Measurements from ENCODE around the gene UNC13C.

The UNC13C gene

DNA sequence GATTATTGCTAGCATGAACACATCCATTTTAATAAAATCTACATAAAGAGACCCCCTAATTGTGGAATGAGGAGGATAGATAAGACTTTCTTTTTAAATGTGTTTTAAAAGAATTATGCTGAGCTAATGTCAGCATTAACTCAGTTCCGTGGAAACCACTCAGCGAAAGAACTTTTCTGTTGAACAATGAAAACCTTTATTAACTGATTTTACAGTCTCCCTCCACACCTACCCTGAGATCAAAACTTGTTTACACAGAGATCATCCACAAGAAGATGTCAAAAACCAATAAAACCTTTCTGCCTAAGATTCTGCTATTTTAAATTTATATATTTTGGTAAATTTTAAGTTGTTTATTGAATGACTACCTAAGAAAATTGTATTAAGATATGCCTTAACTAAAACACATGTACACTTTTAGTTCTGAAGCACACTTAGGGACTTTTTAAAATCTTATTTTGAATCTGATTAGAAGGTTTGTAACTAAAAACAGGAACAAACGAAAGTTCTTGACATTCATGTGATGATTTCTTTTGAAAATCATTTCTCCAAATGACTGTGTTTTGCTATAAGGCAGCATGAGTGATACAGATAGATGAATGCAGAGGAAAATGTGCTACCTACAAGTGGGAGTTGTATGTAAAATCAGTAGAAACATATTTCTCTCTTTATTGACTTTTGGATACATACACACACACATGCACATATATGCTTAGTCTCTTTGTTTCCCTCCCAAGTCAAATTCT is 369.0 kb downstream of the UNC13C start:
- no peak for TF ChIP-seq CTCF (IDR thresholded peaks at IDR 0.05)

GRCh38 chr15:54353726-54354125 is 375.5 kb downstream of the UNC13C start:
- no peak for TF ChIP-seq CTCF (IDR thresholded peaks at IDR 0.05)

DNA sequence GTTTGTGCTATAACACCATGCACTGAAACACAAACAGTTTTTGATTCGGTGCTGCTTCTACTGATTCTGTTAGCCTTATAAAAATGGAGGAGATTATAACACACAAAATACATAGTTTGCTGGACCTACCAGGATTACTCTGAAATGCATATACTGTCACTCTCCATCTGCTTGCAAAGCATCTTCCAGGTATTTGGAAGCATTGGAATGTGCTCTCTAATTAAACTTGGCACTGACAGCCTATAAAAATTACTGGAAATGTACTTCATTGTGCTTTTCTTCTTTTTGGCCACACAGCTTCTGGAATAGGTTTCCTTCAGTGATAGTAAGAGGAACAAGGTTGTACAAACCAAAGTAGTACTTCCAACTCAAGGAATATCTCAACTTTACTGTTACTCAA is 376.1 kb downstream of the UNC13C start:
- TF ChIP-seq CTCF (IDR thresholded peaks at IDR 0.05) = no peak

- no peak for TF ChIP-seq CTCF (IDR thresholded peaks at IDR 0.05)
Measured at GRCh38 chr15:54364961-54365360, 386.7 kb downstream of the UNC13C start.

DNA sequence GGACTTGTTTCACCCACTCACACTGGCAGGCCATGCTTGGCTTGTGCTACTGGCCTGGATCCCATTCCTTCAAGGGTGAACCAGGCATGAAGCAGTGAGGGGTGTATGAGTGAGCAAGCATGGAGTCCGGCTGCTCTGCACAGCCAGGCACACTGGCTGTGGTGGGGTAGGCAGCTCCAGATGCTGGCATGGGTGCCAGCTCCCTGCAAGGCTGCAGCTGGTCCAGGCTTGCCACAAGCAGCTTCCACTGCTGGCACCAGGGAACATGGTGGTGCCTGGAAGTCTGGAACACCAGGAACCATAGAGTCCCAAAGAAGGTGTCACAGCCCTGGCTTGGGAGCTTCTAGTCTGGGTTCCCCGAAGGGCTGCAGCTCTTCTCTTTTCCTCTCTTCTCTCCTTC is 395.1 kb downstream of the UNC13C start:
- no peak for TF ChIP-seq CTCF (IDR thresholded peaks at IDR 0.05)

GRCh38 chr15:54374184-54374952 is 396.1 kb downstream of the UNC13C start:
- TF ChIP-seq CTCF (IDR thresholded peaks at IDR 0.05) = no peak

- TF ChIP-seq CTCF (IDR thresholded peaks at IDR 0.05) = no peak
Measured at GRCh38 chr15:54387799-54388198, 409.6 kb downstream of the UNC13C start.

Measured in LNCAP (cell line).